G401 (cell line): ENCODE data around the gene VPREB3. TPM values are rescaled to one million over a fixed set of nuclear protein-coding genes. Genes with fewer than 3 reads are reported as not detected.

Experiments
- DNase-seq: peaks from one replicate; pipeline ENCODE4 v3.0.0-alpha.2; 2015; ENCODE audit warnings: low spot score
- in situ Hi-C: cut with HindIII; loops from 2 replicates; pipeline ENCODE4 v1.10.0; 2016; ENCODE audit warnings: low sequenced_read_pairs, mixed read lengths
- total RNA-seq: library from RNA; depleted of rRNA; stranded (reverse); fragments of >200 nt; shearing (Covaris generic); gene quantifications from 2 replicates; pipeline ENCODE4 v1.2.3, GENCODE V29; 2014

VPREB3 gene
- total RNA-seq, 1 experiment from 2014 or later = not detected

DNA sequence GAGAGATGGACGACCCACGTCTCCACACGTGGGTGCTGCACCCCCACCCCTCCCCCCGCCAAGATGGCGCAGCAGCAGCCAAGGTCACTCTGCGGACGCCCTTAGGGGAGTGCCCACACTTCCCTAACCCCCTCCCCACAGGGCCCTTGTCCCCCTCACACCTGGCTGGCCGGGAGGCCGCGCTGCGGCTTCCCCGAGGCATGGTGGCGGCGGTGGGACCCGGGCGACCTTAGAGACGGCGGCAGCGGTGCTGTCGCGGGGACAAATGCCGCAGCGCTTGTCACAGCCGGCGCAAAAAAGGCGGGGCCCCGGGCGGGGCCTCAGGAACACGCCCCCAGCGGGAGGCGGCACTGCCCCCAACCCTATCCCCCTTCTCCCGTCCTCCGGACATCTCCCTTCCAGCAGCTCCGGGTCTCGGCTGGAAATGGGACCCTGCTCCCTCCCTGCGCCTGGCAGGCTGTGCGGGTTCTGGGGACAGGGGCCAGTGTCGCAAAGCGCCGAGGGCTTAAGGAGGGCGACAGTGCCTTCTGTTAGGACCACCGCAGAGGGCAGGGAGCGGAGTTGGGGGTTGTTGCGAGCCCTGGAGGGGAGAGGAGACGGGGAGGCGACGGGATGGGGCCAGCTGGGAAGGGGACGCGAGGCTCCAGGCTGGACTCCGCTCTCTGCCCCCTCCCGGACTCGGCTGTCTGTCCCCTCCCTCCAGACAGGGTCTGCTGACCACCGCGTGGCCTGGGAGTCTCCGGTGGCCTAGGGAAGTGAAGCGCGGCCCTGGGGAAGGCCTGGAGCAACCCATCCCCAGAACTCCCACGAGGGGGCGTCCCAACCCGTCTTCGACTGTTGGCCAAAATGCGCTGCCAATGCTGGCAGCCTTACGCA lies 13.7 kb upstream of the VPREB3 start, which contains the start of gene CHCHD10:
Gene CHCHD10, minus strand, starts transcription at position 300 of the 876 bp plus-strand sequence. Its CDS starts 98 bp downstream, at position 202.
- in situ Hi-C loops = no loop called here
- DNase-seq = peak; percentile 85

- DNase-seq = no peak
- in situ Hi-C loops = no loop called here
Observed at GRCh38 chr22:23767303-23767672, 13.1 kb upstream of the VPREB3 start.

GRCh38 chr22:23764899-23765881 lies 11.0 kb upstream of the VPREB3 start:
- in situ Hi-C loops = no loop called here
- no peak for DNase-seq

DNA sequence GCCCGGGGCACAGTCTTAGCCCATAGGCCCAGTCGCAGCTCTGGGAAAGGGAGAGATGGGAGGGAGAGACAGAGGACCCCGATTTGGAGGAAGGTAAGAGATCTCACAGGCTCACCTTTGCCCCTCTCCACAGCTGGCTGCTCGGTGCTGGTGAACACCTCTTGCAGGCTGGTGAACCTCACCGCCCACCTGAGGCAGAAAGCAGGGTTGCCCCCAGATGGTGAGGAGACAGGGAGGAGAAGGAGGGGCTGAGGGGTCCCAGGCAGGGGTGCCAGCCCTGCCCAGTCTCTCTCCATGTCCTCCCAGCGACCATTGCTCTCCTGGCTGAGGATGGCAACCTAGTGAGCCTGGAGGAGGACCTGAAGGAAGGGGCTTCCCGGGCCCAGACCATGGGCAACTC lies 9.7 kb upstream of the VPREB3 start:
- in situ Hi-C loops = no loop called here
- DNase-seq = no peak

- in situ Hi-C loops = no loop called here
- DNase-seq = no peak
Observed at GRCh38 chr22:23763579-23763945, 9.3 kb upstream of the VPREB3 start.

DNA sequence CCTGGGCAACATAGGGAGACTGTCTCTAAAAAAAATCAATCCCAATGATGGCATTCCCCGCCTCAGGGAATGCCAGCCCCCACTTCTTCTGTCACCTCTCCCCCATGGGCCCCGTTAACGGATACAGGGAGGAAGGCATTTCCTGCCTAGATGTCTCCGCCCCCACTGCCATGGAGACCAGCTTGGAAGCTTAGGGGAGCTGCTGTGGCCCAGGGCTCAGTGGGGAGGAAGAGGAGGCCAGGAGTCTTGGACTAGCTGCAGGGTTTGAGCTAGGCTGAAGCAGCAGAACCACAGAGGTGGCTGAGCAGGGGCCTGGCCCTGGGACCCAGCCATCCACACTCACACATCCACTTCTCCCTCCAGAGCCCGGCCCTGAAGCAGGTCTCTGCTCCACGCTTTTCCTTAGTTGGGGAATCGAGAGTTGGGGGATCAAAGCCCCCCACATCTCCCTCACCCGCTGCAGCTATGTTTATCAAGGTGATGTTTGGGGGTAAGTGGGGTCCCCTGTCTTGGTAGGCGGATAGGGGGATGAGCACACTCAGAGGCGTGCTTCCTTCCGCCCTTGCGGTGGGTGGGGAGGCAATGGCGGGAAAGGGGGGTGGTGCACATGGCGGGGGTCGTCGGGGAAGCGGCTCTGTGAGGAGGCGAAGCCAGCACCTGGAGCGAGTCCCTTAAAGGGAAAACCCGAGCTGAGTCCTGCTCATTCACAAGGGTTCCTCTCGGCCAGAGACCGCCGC lies 8.8 kb upstream of the VPREB3 start, which contains the start of gene C22orf15:
Gene C22orf15, plus strand, starts transcription at position 149 of the 737 bp plus-strand sequence. Its CDS starts 317 bp downstream, at position 466.
- no peak for DNase-seq
- in situ Hi-C loops = no loop called here

DNA sequence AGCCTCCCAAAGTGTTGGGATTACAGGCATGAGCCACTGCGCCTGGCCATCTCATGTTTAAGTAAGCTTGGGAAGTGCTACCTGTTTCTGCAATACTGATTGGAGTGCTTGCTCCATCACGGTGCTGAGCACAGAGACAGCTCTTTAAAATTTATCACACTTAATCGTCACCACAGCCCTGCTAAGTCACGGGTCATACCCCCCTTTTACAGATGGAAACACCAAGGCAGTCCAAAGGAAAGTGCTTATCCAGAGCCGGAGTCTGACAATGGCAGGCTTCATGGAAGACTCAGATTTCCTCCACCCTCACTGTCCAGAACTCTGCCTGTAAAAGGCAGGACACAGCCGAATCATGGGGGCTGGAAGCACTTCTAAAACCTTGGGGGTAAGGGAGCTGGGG lies 5.8 kb upstream of the VPREB3 start:
- in situ Hi-C loops = no loop called here
- no peak for DNase-seq

DNA sequence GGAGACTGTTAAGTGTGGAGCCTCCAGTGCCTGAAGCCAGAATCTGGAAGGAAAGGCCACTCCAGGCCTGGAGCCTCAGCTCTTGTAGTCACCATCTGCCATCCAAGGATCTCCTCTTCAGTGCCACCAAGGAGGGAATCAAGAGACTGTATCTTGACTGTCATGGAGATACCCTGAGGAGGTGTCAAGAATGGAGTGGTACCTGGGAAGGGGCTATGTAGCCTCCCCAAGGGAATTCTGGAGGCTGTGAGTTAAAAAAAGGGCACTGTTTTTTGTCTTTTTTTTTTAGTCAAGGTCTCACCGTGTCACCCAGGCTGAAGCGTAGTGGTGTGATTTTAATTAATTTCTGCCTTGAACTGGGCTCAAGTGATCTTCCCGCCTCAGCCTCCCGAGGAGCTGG lies 5.3 kb upstream of the VPREB3 start:
- no peak for DNase-seq
- in situ Hi-C loops = no loop called here

GRCh38 chr22:23756891-23757290 lies 2.7 kb upstream of the VPREB3 start:
- no peak for DNase-seq

GRCh38 chr22:23755711-23756110 lies 1.5 kb upstream of the VPREB3 start:
- in situ Hi-C loops = no loop called here
- DNase-seq = no peak

More at GRCh38 chr22:23756891-23757290, 2.7 kb upstream of the VPREB3 start:
- in situ Hi-C loops = no loop called here

DNA sequence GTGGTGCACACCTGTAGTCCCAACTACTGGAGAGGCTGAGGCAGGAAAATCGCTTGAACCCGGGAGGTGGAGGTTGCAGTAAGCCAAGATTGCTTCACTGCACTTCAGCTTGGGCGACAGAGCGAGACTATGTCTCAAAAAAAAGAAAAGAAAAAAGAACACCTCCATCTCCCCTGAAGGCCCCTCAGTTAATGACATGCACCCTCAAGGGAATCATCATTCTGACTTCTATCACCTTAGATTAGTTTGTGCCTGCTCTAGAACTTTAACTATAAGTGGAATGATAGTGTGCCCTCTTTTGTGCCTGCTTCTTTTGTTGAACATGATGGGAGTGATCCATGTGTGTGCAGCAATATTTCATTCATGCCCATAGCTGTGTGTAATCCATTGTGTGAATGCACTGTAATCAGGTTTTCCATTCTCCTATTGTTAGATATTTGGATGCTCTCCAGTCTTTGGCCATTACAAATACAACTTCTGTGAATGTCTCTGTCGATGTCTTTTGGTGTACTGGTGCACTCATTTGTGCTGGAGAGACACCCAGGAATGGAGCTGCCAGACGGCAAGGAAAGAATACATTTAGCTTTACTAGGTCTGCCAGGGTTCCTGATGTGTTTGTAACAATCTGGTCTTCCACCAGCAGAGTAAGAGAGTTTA lies 883 bp upstream of the VPREB3 start:
- DNase-seq = no peak
- in situ Hi-C loops = no loop called here

DNA sequence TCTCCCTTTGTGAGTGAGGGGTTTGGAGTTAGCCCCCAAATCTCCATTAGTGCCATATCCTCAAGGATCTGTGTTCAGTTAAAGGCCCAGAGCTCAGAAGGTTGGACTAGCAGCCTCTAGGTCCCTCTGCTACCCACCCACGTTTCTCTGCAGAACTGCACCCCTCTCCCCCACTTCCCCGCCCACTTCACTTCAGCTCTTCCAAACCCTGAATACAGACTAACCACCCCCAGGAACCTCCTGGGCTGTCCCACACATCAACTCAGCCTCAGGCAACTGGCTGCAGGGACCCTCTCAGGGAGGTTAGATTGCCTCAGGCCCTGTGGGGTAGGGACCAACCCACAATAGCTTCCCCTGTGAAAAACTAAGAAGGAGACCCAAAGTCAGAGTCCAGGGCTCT lies 840 bp downstream of the VPREB3 start:
- in situ Hi-C loops = no loop called here
- no peak for DNase-seq

DNA sequence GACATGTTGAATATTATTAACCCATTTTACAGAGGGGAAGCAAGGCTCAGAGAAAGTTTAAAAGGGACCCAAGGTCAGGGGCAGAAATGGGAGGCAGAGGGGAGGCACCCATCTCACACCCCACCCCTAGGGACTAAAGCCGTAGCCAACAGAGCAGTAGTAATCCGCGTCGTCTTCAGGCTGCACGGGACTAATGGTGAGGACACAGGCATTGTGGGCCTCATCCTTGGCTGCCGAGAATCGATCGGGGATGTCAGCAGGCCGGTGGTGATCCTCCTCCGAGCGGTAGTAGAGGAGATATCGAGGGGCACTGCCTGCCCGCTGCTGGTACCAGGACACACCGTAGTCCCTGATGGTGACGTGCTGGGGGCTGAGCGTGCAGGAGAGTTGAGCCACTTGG lies 1.5 kb downstream of the VPREB3 start:
- no peak for DNase-seq
- in situ Hi-C loops = no loop called here

GRCh38 chr22:23752090-23752691 lies 2.0 kb downstream of the VPREB3 start:
- DNase-seq = no peak
- in situ Hi-C loops = no loop called here

GRCh38 chr22:23751441-23751996 lies 2.7 kb downstream of the VPREB3 start:
- in situ Hi-C loops = no loop called here
- peak; percentile 51 for DNase-seq

DNA sequence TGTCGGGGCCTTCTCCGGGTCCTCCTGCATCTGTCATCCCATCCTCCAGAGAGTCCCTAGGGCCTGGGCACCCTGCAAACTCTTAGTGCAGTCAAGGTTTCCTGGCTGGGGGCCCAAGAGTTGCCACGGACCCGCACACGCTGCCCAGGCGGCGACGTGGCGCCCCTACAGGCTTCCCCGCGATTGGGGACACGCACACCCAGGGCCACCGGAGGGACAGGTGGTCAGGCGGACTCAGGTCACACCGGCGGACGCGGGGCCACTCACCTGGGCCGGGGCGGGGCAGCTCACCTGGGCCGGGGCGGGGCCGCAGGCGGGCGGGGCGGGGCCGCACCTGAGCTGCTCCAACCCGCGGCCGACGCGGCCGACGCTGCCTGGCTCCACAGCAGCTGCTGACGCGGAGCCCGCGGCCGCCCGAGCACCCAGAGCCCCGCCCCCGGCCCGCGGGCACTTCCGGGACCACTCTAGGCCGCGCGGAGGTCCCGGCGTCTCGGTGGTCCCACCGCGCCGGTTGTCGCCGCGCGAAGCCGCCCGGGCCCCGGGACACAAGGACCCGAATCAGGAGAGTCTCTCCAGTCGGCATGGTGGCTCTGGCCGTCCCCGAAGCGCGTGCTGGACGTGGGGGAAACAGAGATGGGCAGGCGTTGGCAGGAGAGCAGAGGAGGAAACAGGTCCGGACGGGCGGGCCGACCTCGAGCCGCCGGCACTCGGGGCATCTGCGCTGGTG lies 3.3 kb downstream of the VPREB3 start, which contains the start of gene ZNF70:
Gene ZNF70, minus strand, starts transcription at position 399 of the 727 bp plus-strand sequence. CDS start 5,972 bp downstream, outside the sequence.
- peak; percentile 89 for DNase-seq
- in situ Hi-C loops = no loop called here

GRCh38 chr22:23750367-23750713 lies 3.9 kb downstream of the VPREB3 start:
- peak; percentile 22 for DNase-seq
- in situ Hi-C loops = no loop called here
